Measurements from ENCODE around the gene SOX15.

SOX15 gene

GRCh38 chr17:7576432-7576937 lies 13.4 kb downstream of the SOX15 start:
- DNase-seq, result no peak

GRCh38 chr17:7575959-7576358 lies 13.9 kb downstream of the SOX15 start:
- DNase-seq, result no peak

GRCh38 chr17:7575481-7575883 lies 14.4 kb downstream of the SOX15 start:
- no peak for DNase-seq

- peak; percentile 19 for DNase-seq
Measured at GRCh38 chr17:7574176-7574953, 15.5 kb downstream of the SOX15 start.

GRCh38 chr17:7573324-7574080 lies 16.4 kb downstream of the SOX15 start:
- DNase-seq, result peak; percentile 93

GRCh38 chr17:7572588-7573323 lies 17.1 kb downstream of the SOX15 start:
- DNase-seq, result peak; percentile 100

GRCh38 chr17:7572338-7572587 lies 17.6 kb downstream of the SOX15 start:
- no peak for DNase-seq

- no peak for DNase-seq
Measured at GRCh38 chr17:7570351-7570750, 19.5 kb downstream of the SOX15 start.

- no peak for DNase-seq
Measured at GRCh38 chr17:7569571-7569970, 20.3 kb downstream of the SOX15 start.

- no peak for DNase-seq
Measured at GRCh38 chr17:7563115-7563869, 26.6 kb downstream of the SOX15 start.

GRCh38 chr17:7562208-7562605 lies 27.7 kb downstream of the SOX15 start:
- peak; percentile 41 for DNase-seq

GRCh38 chr17:7561589-7562207 lies 28.2 kb downstream of the SOX15 start, which contains the start of gene SENP3:
TSS of gene SENP3 (plus strand) at chr17:7561919. CDS start at chr17:7563077, 1,158 bp downstream.
- DNase-seq, result peak; percentile 94

- DNase-seq, result peak; percentile 95
Measured at GRCh38 chr17:7561028-7561575, 28.8 kb downstream of the SOX15 start.

GRCh38 chr17:7560172-7561027 lies 29.5 kb downstream of the SOX15 start:
- DNase-seq, result peak; percentile 90

- peak; percentile 27 for DNase-seq
Measured at GRCh38 chr17:7559320-7560171, 30.3 kb downstream of the SOX15 start.

- DNase-seq, result peak; percentile 78
Measured at GRCh38 chr17:7558544-7559319, 31.2 kb downstream of the SOX15 start, which contains the start of gene TNFSF13. TSS of gene TNFSF13 (plus strand) at chr17:7558750. CDS start at chr17:7559040, 290 bp downstream.

- DNase-seq, result peak; percentile 84
Measured at GRCh38 chr17:7557775-7558543, 31.9 kb downstream of the SOX15 start.

GRCh38 chr17:7557147-7557764 lies 32.6 kb downstream of the SOX15 start:
- no peak for DNase-seq

All from hematopoietic multipotent progenitor cell treated with erythropoietin and hydrocortisone succinate and interleukin-3 and kit ligand, for 6 days (in vitro differentiated cells).